SK-N-SH (cell line): ENCODE results near the gene PPIL4. TPM values are rescaled to one million over a fixed set of nuclear protein-coding genes. Genes with fewer than 3 reads are reported as not detected.

ENCODE experiments used
- CTCF ChIA-PET: fragments of 300-600, 350-600 bp; formaldehyde crosslinking; extraction: SDS; loops from one replicate; lab custom pipeline; 2021; lab: Yijun Ruan, JAX
- POLR2A ChIA-PET: fragments of 350-600 bp; sonication (Branson Sonifier 250); formaldehyde crosslinking; extraction: SDS; loops from one replicate; lab custom pipeline; 2020; ENCODE audit warnings: antibody characterized with exemption, inconsistent platforms; lab: Yijun Ruan, JAX
- DNase-seq: peaks from one replicate; pipeline ENCODE4 v3.0.0; 2012
- H2AFZ ChIP-seq: fragments of 200-600 bp; sonication (generic); 2 replicates; pipeline ENCODE4 v1.8.1; 2016; ENCODE audit warnings: antibody characterized with exemption, mild to moderate bottlenecking, low read depth
- H3F3A ChIP-seq: fragments of 200-600 bp; sonication (generic); replicated peaks from 2 replicates; pipeline ENCODE3; 2016; ENCODE audit warnings: antibody characterized with exemption, mild to moderate bottlenecking; ENCODE audit not compliant: insufficient read depth
- H3K27ac ChIP-seq, 2 experiments: fragments of 200-500 bp in 1 of 2; fragments of 200-600 bp in 1 of 2; sonication (Bioruptor generic) in 1 of 2; sonication (generic), shearing (Covaris generic) in 1 of 2; 2 replicates each; pipeline versions ENCODE4 v1.5.1 to v1.6.1; 2014 to 2016; ENCODE audit warnings: low read depth in 2 of 2, inconsistent platforms in 1 of 2, low read length in 1 of 2, mild to moderate bottlenecking in 1 of 2, mixed read lengths in 1 of 2
- H3K27me3 ChIP-seq: fragments of 200-600 bp; sonication (generic), shearing (Covaris generic); 2 replicates; pipeline ENCODE4 v1.6.1; 2016; ENCODE audit warnings: mixed run types; ENCODE audit not compliant: insufficient read depth
- H3K36me3 ChIP-seq, 2 experiments: fragments of 200-500 bp in 1 of 2; fragments of 200-600 bp in 1 of 2; sonication (Bioruptor generic) in 1 of 2; sonication (generic) in 1 of 2; replicated peaks in 1 of 2; 2 replicates each; pipeline versions ENCODE3 to v1.5.1; 2014 to 2016; ENCODE audit warnings: low read length in 1 of 2, mild to moderate bottlenecking in 1 of 2; ENCODE audit not compliant: insufficient read depth in 2 of 2, control insufficient read depth in 1 of 2
- H3K4me1 ChIP-seq, 2 experiments: fragments of 200-500 bp in 1 of 2; fragments of 200-600 bp in 1 of 2; sonication (Bioruptor generic) in 1 of 2; sonication (generic), shearing (Covaris generic) in 1 of 2; 2 replicates each; pipeline versions ENCODE4 v1.5.1 to v1.6.1; 2014 to 2016; ENCODE audit warnings: low read depth in 1 of 2, low read length in 1 of 2, mixed run types in 1 of 2; ENCODE audit not compliant: insufficient read depth in 2 of 2, control insufficient read depth in 1 of 2
- H3K4me2 ChIP-seq: fragments of 200-600 bp; sonication (generic), shearing (Covaris generic); 2 replicates; pipeline ENCODE4 v1.6.1; 2017; ENCODE audit warnings: mixed run types
- H3K4me3 ChIP-seq, 2 experiments: fragments of 200-500 bp in 1 of 2; fragments of 200-600 bp in 1 of 2; sonication (Bioruptor generic) in 1 of 2; sonication (generic), shearing (Covaris generic) in 1 of 2; 2 replicates each; pipeline versions ENCODE4 v1.5.1 to v1.8.1; 2014 to 2016; ENCODE audit warnings: low read depth in 2 of 2, inconsistent platforms in 1 of 2, low read length in 1 of 2, mild to moderate bottlenecking in 1 of 2, mixed read lengths in 1 of 2, moderate library complexity in 1 of 2
- H3K79me2 ChIP-seq: fragments of 200-600 bp; sonication (generic); 2 replicates; pipeline ENCODE4 v1.8.1; 2017; ENCODE audit warnings: mild to moderate bottlenecking; ENCODE audit not compliant: insufficient read depth
- H3K9ac ChIP-seq: fragments of 200-600 bp; sonication (generic); 2 replicates; pipeline ENCODE4 v1.6.1; 2017; ENCODE audit warnings: mixed run types
- H3K9me2 ChIP-seq: fragments of 200-600 bp; sonication (generic); 2 replicates; pipeline ENCODE4 v1.6.1; 2017; ENCODE audit warnings: mixed run types
- H3K9me3 ChIP-seq: fragments of 200-600 bp; sonication (generic); 2 replicates; pipeline ENCODE4 v1.6.1; 2017; ENCODE audit warnings: mixed run types, mild to moderate bottlenecking, moderate library complexity
- H4K20me1 ChIP-seq: fragments of 200-600 bp; sonication (generic); 2 replicates; pipeline ENCODE4 v1.6.1; 2017; ENCODE audit warnings: mild to moderate bottlenecking, mixed run types; ENCODE audit not compliant: insufficient read depth
- ELF1 ChIP-seq: IDR thresholded peaks from 2 replicates; pipeline ENCODE4 v1.4.0; 2012
- EP300 ChIP-seq, 2 experiments: IDR thresholded peaks; 2 replicates each; pipeline versions ENCODE4 v1.4.0 to v1.6.1; 2012; ENCODE audit warnings: borderline replicate concordance in 1 of 2, low read depth in 1 of 2, low read length in 1 of 2
- FOSL2 ChIP-seq: IDR thresholded peaks from 2 replicates; pipeline ENCODE4 v1.4.0; 2012; ENCODE audit warnings: low read depth, mild to moderate bottlenecking, moderate library complexity, borderline replicate concordance
- FOXJ3 ChIP-seq: sonication (generic); formaldehyde crosslinking; IDR thresholded peaks from 2 replicates; pipeline ENCODE4 v1.5.1; 2020; ENCODE audit warnings: mild to moderate bottlenecking, missing genetic modification reagents
- GABPA ChIP-seq: IDR thresholded peaks from 2 replicates; pipeline ENCODE4 v1.4.0; 2012; ENCODE audit warnings: low read depth, mild to moderate bottlenecking
- GATA2 ChIP-seq: sonication (generic); formaldehyde crosslinking; IDR thresholded peaks from 2 replicates; pipeline ENCODE4 v1.5.0; 2020; ENCODE audit warnings: mild to moderate bottlenecking, missing genetic modification reagents
- MAX ChIP-seq: IDR thresholded peaks from 2 replicates; pipeline ENCODE4 v1.4.0; 2012; ENCODE audit warnings: low read depth
- POLR2AphosphoS5 ChIP-seq: IDR thresholded peaks from 2 replicates; pipeline ENCODE4 v1.6.1; 2012; ENCODE audit warnings: low read depth, low read length
- RFX5 ChIP-seq: IDR thresholded peaks from 2 replicates; pipeline ENCODE4 v1.6.1; 2012; ENCODE audit warnings: mild to moderate bottlenecking, improper control_type of control experiment, low read length
- SIN3A ChIP-seq: IDR thresholded peaks from 2 replicates; pipeline ENCODE4 v1.6.1; 2012; ENCODE audit warnings: low read depth, mild to moderate bottlenecking, low read length, moderate library complexity, borderline replicate concordance
- SMC3 ChIP-seq: IDR thresholded peaks from 2 replicates; pipeline ENCODE4 v1.6.1; 2012; ENCODE audit warnings: low read depth, low read length, improper control_type of control experiment
- TCF12 ChIP-seq: IDR thresholded peaks from 2 replicates; pipeline ENCODE4 v1.4.0; 2012
- TEAD4 ChIP-seq: IDR thresholded peaks from 2 replicates; pipeline ENCODE4 v1.4.0; 2012; ENCODE audit warnings: mild to moderate bottlenecking, borderline replicate concordance; ENCODE audit not compliant: insufficient read depth
- USF1 ChIP-seq: IDR thresholded peaks from 2 replicates; pipeline ENCODE4 v1.4.0; 2012; ENCODE audit warnings: low read depth, borderline replicate concordance
- USF2 ChIP-seq: fragments of 150-350 bp; IDR thresholded peaks from 2 replicates; pipeline ENCODE4 v1.6.1; 2017; ENCODE audit warnings: antibody characterized with exemption, low read length, low read depth, borderline replicate concordance
- YY1 ChIP-seq: IDR thresholded peaks from 2 replicates; pipeline ENCODE4 v1.4.0; 2012; ENCODE audit warnings: low read depth, mild to moderate bottlenecking
- ZBTB33 ChIP-seq: IDR thresholded peaks from 2 replicates; pipeline ENCODE4 v1.4.0; 2012; ENCODE audit warnings: low read depth, borderline replicate concordance
- WGBS: methylation state at CpG from one replicate; pipeline ENCODE4 v1.1.6; 2017; ENCODE audit warnings: low lambda C conversion rate; 5-methylcytosine and 5-hydroxymethylcytosine counted together
- polyA plus RNA-seq, 3 experiments: library from polyadenylated mRNA; depleted of rRNA; stranded (reverse); fragments of >200 nt; gene quantifications; 2 replicates each; pipeline ENCODE4 v1.2.3, GENCODE V29; 2012

PPIL4 gene
- polyA plus RNA-seq, 1 of the 3 experiments (the other 2 are of a cell fraction) = 3.3 TPM

GRCh38 chr6:149484733-149485700 lies 60.8 kb downstream of the PPIL4 start, which contains the start of gene ZC3H12D:
Gene ZC3H12D (minus strand): TSS chr6:149485014. CDS start chr6:149474543, 10,471 bp downstream.
- POLR2A ChIA-PET = no interaction called here
- Histone ChIP-seq H3K4me1 (peaks cover 0 to 6% of the 10 kb centered on the region in 2 experiments; a peak in 1 of 4 replicates), H3F3A (no peaks in the 10 kb centered on the region), H3K36me3 (no peaks in the 10 kb centered on the region), H3K79me2 (no peaks in the 10 kb centered on the region), H3K9me2 (no peaks in the 10 kb centered on the region), H2AFZ (no peak within 1 kb of the TSS), H3K9ac (no peak within 1 kb of the TSS), H3K27ac (no peak within 1 kb of the TSS), H3K4me3 (no peak within 1 kb of the TSS), H3K4me2 (no peak within 1 kb of the TSS), H4K20me1 (no peaks in the 10 kb centered on the region), H3K9me3 (no peaks in the 10 kb centered on the region), H3K27me3 (no peaks in the 10 kb centered on the region)
- TF ChIP-seq SMC3 = no peak
- no peak for TF ChIP-seq EP300 (IDR thresholded peaks at IDR 0.05; ENCODE audit: borderline replicate concordance in 1 of 2, low read depth in 1 of 2, low read length in 1 of 2)
- no peak for TF ChIP-seq GABPA
- TF ChIP-seq TCF12 = no peak
- no peak for TF ChIP-seq USF2
- no peak for TF ChIP-seq USF1
- no peak for TF ChIP-seq POLR2AphosphoS5
- TF ChIP-seq GATA2 (CRISPR knock-in tag) = no peak
- no peak for TF ChIP-seq RFX5
- no peak for TF ChIP-seq ELF1
- TF ChIP-seq MAX = no peak
- no peak for TF ChIP-seq ZBTB33
- no peak for TF ChIP-seq YY1
- TF ChIP-seq SIN3A = no peak
- TF ChIP-seq TEAD4 = no peak
- TF ChIP-seq FOSL2 = no peak
- no peak for TF ChIP-seq FOXJ3 (CRISPR knock-in tag)
- CTCF ChIA-PET = interaction anchor here (1.2 kb wide), 1 partner anchor 32 kb away, joined by 3 read pairs; no protein-coding TSS in a partner anchor
- DNase-seq = no peak
- WGBS = 66% methylated on average over 18 of the region's 22 CpGs
